Subcutaneous adipose tissue (tissue), 4 donors: ENCODE measurements around the gene PSME1. TPM values are rescaled to one million over a fixed set of nuclear protein-coding genes. Genes with fewer than 3 reads are reported as not detected.

Source experiments
- CTCF ChIP-seq: fragments of 450-650 bp; IDR thresholded peaks from one replicate; pipeline ENCODE4 v1.5.1; 2016; ENCODE audit warnings: low read depth, mild to moderate bottlenecking, control low read depth, antibody characterized with exemption, moderate library complexity
- total RNA-seq, 4 donors: library from RNA; depleted of rRNA; stranded (reverse); fragments of >200 nt; gene quantifications; one replicate each; pipeline ENCODE4 v1.1.0, GENCODE V29; 2016

PSME1 gene
- total RNA-seq: 100 to 1,000 TPM in 2 of 4 donors, 10 to 100 TPM in 2; 89.6 to 110 (median 99.7) TPM

- no peak for TF ChIP-seq CTCF
Observed at GRCh38 chr14:24135834-24136683, at the start of gene PSME1. TSS of gene PSME1 (plus strand) at chr14:24136194. CDS start at chr14:24136263, 69 bp downstream.

GRCh38 chr14:24087004-24087403, 49.0 kb upstream of the PSME1 start:
- TF ChIP-seq CTCF: no peak

- TF ChIP-seq CTCF: no peak
Observed at GRCh38 chr14:24088095-24088494, 47.9 kb upstream of the PSME1 start.

- TF ChIP-seq CTCF: no peak
Observed at GRCh38 chr14:24089890-24090289, 46.1 kb upstream of the PSME1 start.

GRCh38 chr14:24092110-24092504, 43.9 kb upstream of the PSME1 start:
- no peak for TF ChIP-seq CTCF

GRCh38 chr14:24092505-24093206, 43.3 kb upstream of the PSME1 start:
- no peak for TF ChIP-seq CTCF

- no peak for TF ChIP-seq CTCF
Observed at GRCh38 chr14:24093207-24093900, 42.6 kb upstream of the PSME1 start.
